Erythroblast (primary cell): ENCODE results near the gene P2RX3.
"Not testable (repeated sequence)": the region's sequence is repeated elsewhere in the genome, so short reads cannot be mapped to it uniquely, and the experiment has no call there.

ENCODE experiments used
- GATA1 ChIP-seq: IDR thresholded peaks from 2 replicates; pipeline ENCODE4 v1.6.1; 2011; ENCODE audit warnings: low read depth, mild to moderate bottlenecking, control low read depth, low read length, moderate library complexity
- POLR2A ChIP-seq: IDR thresholded peaks from 2 replicates; pipeline ENCODE4 v1.6.1; 2011; ENCODE audit warnings: mild to moderate bottlenecking, low read length

- TF ChIP-seq POLR2A, GATA1: not testable (repeated sequence)
These were observed 1.3 kb upstream of the P2RX3 start for GRCh38 chr11:57336856-57337255.
